Measurements from ENCODE around the gene TMEM258.

DNA sequence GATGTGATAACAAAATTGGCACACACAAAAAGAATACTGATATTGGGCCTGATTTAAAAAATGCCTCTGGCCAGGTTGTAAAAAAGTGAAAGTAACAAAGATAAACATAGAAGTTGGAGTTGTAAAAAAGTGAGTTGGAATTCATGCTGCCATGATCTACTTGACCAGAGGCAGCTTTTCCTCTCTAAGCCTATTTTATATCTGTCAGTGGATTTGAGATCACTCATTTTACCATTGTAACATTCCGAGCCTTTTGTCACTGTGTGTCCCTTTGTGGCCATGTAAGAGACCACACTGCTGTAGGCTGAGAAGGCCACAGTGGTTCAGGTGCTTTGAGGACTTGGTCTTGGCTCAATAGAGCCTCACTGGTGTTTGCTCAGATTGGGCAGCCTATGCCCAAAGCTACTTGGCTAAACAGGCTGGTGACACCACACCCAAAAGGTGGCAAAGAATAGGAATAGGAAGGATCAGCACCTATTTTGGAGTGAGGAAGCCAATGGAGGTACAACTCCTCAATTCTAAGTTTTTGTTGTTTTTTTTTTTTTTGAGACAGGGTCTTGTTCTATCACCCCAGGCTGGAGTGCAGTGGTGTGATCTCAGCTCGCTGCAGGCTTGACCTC lies 7.4 kb upstream of the TMEM258 start:
- TF ChIP-seq BHLHE40 (IDR thresholded peaks at IDR 0.05; ENCODE audit: borderline replicate concordance) (no peak), FOXM1 (IDR thresholded peaks at IDR 0.05; ENCODE audit: borderline replicate concordance) (no peak), HDGF (IDR thresholded peaks at IDR 0.05; ENCODE audit: borderline replicate concordance) (no peak), FOXK2 (IDR thresholded peaks at IDR 0.05) (no peak), SP1 (IDR thresholded peaks at IDR 0.05) (no peak), SUZ12 (IDR thresholded peaks at IDR 0.05) (no peak), FOXA1 (IDR thresholded peaks at IDR 0.05) (no peak), CTBP1 (IDR thresholded peaks at IDR 0.05; ENCODE audit: borderline replicate concordance) (no peak), NFRKB (IDR thresholded peaks at IDR 0.05) (no peak), ELF4 (IDR thresholded peaks at IDR 0.05) (no peak), PKNOX1 (IDR thresholded peaks at IDR 0.05) (no peak), ARNT (IDR thresholded peaks at IDR 0.05) (no peak), TARDBP (IDR thresholded peaks at IDR 0.05) (no peak), L3MBTL2 (conservative IDR thresholded peaks at IDR 0.05) (no peak)

Measured in HEK293T (cell line).